Spinal cord (tissue), 10 donors: ENCODE results near the gene MAML2. TPM values are rescaled to one million over a fixed set of nuclear protein-coding genes. Genes with fewer than 3 reads are reported as not detected.
"Not testable (repeated sequence)": the region's sequence is repeated elsewhere in the genome, so short reads cannot be mapped to it uniquely, and the experiment has no call there.

Experiments used
- DNase-seq, 6 donors: peaks; one replicate each; pipeline versions ENCODE4 v3.0.0 to v3.0.0-alpha.2; 2013 to 2015; ENCODE audit warnings: low spot score in 6 of 6, low read depth in 4 of 6
- H3K27ac ChIP-seq: one replicate; pipeline ENCODE4 v1.5.1; 2013; ENCODE audit warnings: low read depth, low read length, control low read depth
- H3K27me3 ChIP-seq: one replicate; pipeline ENCODE4 v1.6.1; 2013; ENCODE audit warnings: low read length; ENCODE audit not compliant: control insufficient read depth, insufficient read depth
- H3K36me3 ChIP-seq: one replicate; pipeline ENCODE4 v1.6.1; 2013; ENCODE audit warnings: low read length; ENCODE audit not compliant: control insufficient read depth, insufficient read depth
- H3K4me1 ChIP-seq: one replicate; pipeline ENCODE4 v1.6.1; 2013; ENCODE audit warnings: low read length; ENCODE audit not compliant: control insufficient read depth, insufficient read depth
- H3K4me3 ChIP-seq: one replicate; pipeline ENCODE4 v1.5.1; 2013; ENCODE audit warnings: low read depth, low read length, control low read depth
- H3K9me3 ChIP-seq: one replicate; pipeline ENCODE4 v1.6.1; 2013; ENCODE audit warnings: low read length; ENCODE audit not compliant: control insufficient read depth, insufficient read depth
- WGBS: methylation state at CpG from one replicate; pipeline ENCODE4 v1.1.5; 2013; ENCODE audit warnings: missing lambda C conversion rate; ENCODE audit not compliant: insufficient coverage; 5-methylcytosine and 5-hydroxymethylcytosine counted together
- polyA plus RNA-seq, 2 donors: library from polyadenylated mRNA; unstranded; fragments of 120-200 nt; gene quantifications; one replicate each; pipeline ENCODE4 v1.2.1, GENCODE V29; 2013; ENCODE audit not compliant: insufficient read length in 2 of 2
- total RNA-seq, 2 donors: library from RNA; depleted of rRNA in 1 of 2; stranded (reverse); fragments of 120-200 nt in 1 of 2; fragments of >200 nt in 1 of 2; gene quantifications; one replicate each; pipeline versions ENCODE4 v1.2.3 to v1.2.4, GENCODE V29; 2013 to 2014
- donor health status: healthy.

MAML2 gene
- total and polyA plus RNA-seq, 4 donors: 16.7 to 25.5 (median 18.7) TPM

- DNase-seq: no peak
- H3K9me3 ChIP-seq: peaks cover 2% of the 10 kb centered on the region
- no peaks in the 10 kb centered on the region for H3K27me3 ChIP-seq
- H3K4me3 ChIP-seq: no peak overlapping the region
- no peaks in the 10 kb centered on the region for H3K36me3 ChIP-seq
- no peak overlapping the region for H3K27ac ChIP-seq
- no CpG with 5 or more reads among the region's 1 CpG for WGBS
- H3K4me1 ChIP-seq: no peaks in the 10 kb centered on the region
Measured at GRCh38 chr11:96290631-96291030, 52.4 kb downstream of the MAML2 start.

GRCh38 chr11:96290031-96290430, 53.0 kb downstream of the MAML2 start:
- WGBS: no CpG with 5 or more reads among the region's 1 CpG
- H3K4me1 ChIP-seq: no peaks in the 10 kb centered on the region
- no peaks in the 10 kb centered on the region for H3K36me3 ChIP-seq
- H3K9me3 ChIP-seq: peaks cover 2% of the 10 kb centered on the region
- peak in 1 of 6 donors; percentile 94 for DNase-seq
- no peaks in the 10 kb centered on the region for H3K27me3 ChIP-seq
- H3K27ac ChIP-seq: no peak overlapping the region
- no peak overlapping the region for H3K4me3 ChIP-seq

GRCh38 chr11:96288915-96289314, 54.1 kb downstream of the MAML2 start:
- no peaks in the 10 kb centered on the region for H3K36me3 ChIP-seq
- H3K4me3 ChIP-seq: no peak overlapping the region
- H3K4me1 ChIP-seq: no peaks in the 10 kb centered on the region
- H3K27ac ChIP-seq: no peak overlapping the region
- no CpG with 5 or more reads among the region's 3 CpGs for WGBS
- no peak for DNase-seq
- no peaks in the 10 kb centered on the region for H3K27me3 ChIP-seq
- peaks cover 2% of the 10 kb centered on the region for H3K9me3 ChIP-seq

- no peaks in the 10 kb centered on the region for H3K36me3 ChIP-seq
- H3K9me3 ChIP-seq: peaks cover 2% of the 10 kb centered on the region
- WGBS: 100% methylated on average over 2 of the region's 6 CpGs
- H3K4me1 ChIP-seq: no peaks in the 10 kb centered on the region
- DNase-seq: peak in 1 of 6 donors; percentile 61
- H3K27ac ChIP-seq: no peak overlapping the region
- H3K27me3 ChIP-seq: no peaks in the 10 kb centered on the region
- H3K4me3 ChIP-seq: no peak overlapping the region
Measured at GRCh38 chr11:96287822-96288439, 55.1 kb downstream of the MAML2 start.

- H3K27me3 ChIP-seq, H3K36me3 ChIP-seq, DNase-seq, H3K27ac ChIP-seq, H3K4me1 ChIP-seq, H3K9me3 ChIP-seq, H3K4me3 ChIP-seq: not testable (repeated sequence)
- no CpG with 5 or more reads among the region's 6 CpGs for WGBS
Measured at GRCh38 chr11:96285985-96286384, 57.0 kb downstream of the MAML2 start.

GRCh38 chr11:96284917-96285316, 58.1 kb downstream of the MAML2 start:
- H3K4me1 ChIP-seq: no peaks in the 10 kb centered on the region
- H3K9me3 ChIP-seq: peaks cover 2% of the 10 kb centered on the region
- H3K27ac ChIP-seq: no peak overlapping the region
- no peak for DNase-seq
- no peaks in the 10 kb centered on the region for H3K36me3 ChIP-seq
- no peak overlapping the region for H3K4me3 ChIP-seq
- no CpG with 5 or more reads among the region's 3 CpGs for WGBS
- H3K27me3 ChIP-seq: no peaks in the 10 kb centered on the region

GRCh38 chr11:96284401-96284800, 58.6 kb downstream of the MAML2 start:
- H3K36me3 ChIP-seq: no peaks in the 10 kb centered on the region
- no CpG with 5 or more reads among the region's 1 CpG for WGBS
- no peak for DNase-seq
- no peak overlapping the region for H3K4me3 ChIP-seq
- H3K27ac ChIP-seq: no peak overlapping the region
- H3K4me1 ChIP-seq: no peaks in the 10 kb centered on the region
- H3K9me3 ChIP-seq: peaks cover 2% of the 10 kb centered on the region
- no peaks in the 10 kb centered on the region for H3K27me3 ChIP-seq

GRCh38 chr11:96282625-96283220, 60.3 kb downstream of the MAML2 start:
- no peak overlapping the region for H3K27ac ChIP-seq
- WGBS: no CpG with 5 or more reads among the region's 2 CpGs
- no peaks in the 10 kb centered on the region for H3K27me3 ChIP-seq
- no peak overlapping the region for H3K4me3 ChIP-seq
- no peaks in the 10 kb centered on the region for H3K4me1 ChIP-seq
- no peak for DNase-seq
- H3K9me3 ChIP-seq: peaks cover 2% of the 10 kb centered on the region
- H3K36me3 ChIP-seq: no peaks in the 10 kb centered on the region

- no peaks in the 10 kb centered on the region for H3K4me1 ChIP-seq
- H3K36me3 ChIP-seq: no peaks in the 10 kb centered on the region
- no peak overlapping the region for H3K27ac ChIP-seq
- no peaks in the 10 kb centered on the region for H3K9me3 ChIP-seq
- no peak for DNase-seq
- WGBS: no CpG with 5 or more reads among the region's 1 CpG
- H3K4me3 ChIP-seq: no peak overlapping the region
- no peaks in the 10 kb centered on the region for H3K27me3 ChIP-seq
Measured at GRCh38 chr11:96280444-96280843, 62.6 kb downstream of the MAML2 start.

GRCh38 chr11:96279896-96280290, 63.1 kb downstream of the MAML2 start:
- Histone ChIP-seq H3K4me1 (no peaks in the 10 kb centered on the region), H3K9me3 (no peaks in the 10 kb centered on the region), H3K4me3 (no peak overlapping the region), H3K27me3 (no peaks in the 10 kb centered on the region), H3K27ac (no peak overlapping the region), H3K36me3 (no peaks in the 10 kb centered on the region)
- peak in 1 of 6 donors; percentile 40 for DNase-seq
